Tibial artery (tissue), 4 donors: ENCODE data around the gene MAPKAP1.

Source experiments
- DNase-seq, 2 donors: peaks; one replicate each; pipeline ENCODE4 v3.0.0-alpha.2; 2019
- H3K27ac ChIP-seq, 2 donors: fragments of 200-600 bp; sonication (generic) in 1 of 2; 1 replicate in 1 of 2; 2 replicates in 1 of 2; pipeline ENCODE4 v1.5.1; 2018 to 2019; ENCODE audit warnings: mild to moderate bottlenecking in 1 of 2
- H3K27me3 ChIP-seq, 2 donors: fragments of 200-600 bp; sonication (generic) in 1 of 2; one replicate each; pipeline versions ENCODE4 v1.5.1 to v1.6.0; 2016 to 2019
- H3K36me3 ChIP-seq, 3 donors: fragments of 200-600 bp; sonication (generic) in 2 of 3; one replicate each; pipeline ENCODE4 v1.5.1; 2016 to 2019; ENCODE audit warnings: mild to moderate bottlenecking in 2 of 3
- H3K4me1 ChIP-seq, 4 donors: fragments of 200-600 bp; sonication (generic) in 2 of 4; 1 replicate in 3 of 4; 2 replicates in 1 of 4; pipeline ENCODE4 v1.5.1; 2016 to 2019
- H3K4me3 ChIP-seq, 2 donors: fragments of 200-600 bp; sonication (generic) in 1 of 2; 1 replicate in 1 of 2; 2 replicates in 1 of 2; pipeline ENCODE4 v1.5.1; 2018 to 2019; ENCODE audit warnings: mild to moderate bottlenecking in 2 of 2
- H3K9me3 ChIP-seq, 3 donors: fragments of 200-600 bp; sonication (generic) in 1 of 3; one replicate each; pipeline ENCODE4 v1.5.1; 2016 to 2019
- CTCF ChIP-seq, 2 experiments: fragments of 200-600 bp in 1 of 2; fragments of 450-650 bp in 1 of 2; IDR thresholded peaks; one replicate each; pipeline ENCODE4 v1.5.1; 2017 to 2019; ENCODE audit warnings: antibody characterized with exemption in 2 of 2, mild to moderate bottlenecking in 1 of 2, moderate library complexity in 1 of 2
- intact Hi-C: fragments of 100-400 bp; cut with DNase I; formaldehyde crosslinking; loops from one replicate; pipeline ENCODE4 v1.15.0; 2023; ENCODE audit warnings: low total_unique reads

MAPKAP1 gene

GRCh38 chr9:125427556-125427955, 279.5 kb downstream of the MAPKAP1 start:
- intact Hi-C loops: no loop called here
- Histone ChIP-seq H3K4me1 (no peaks in the 10 kb centered on the region), H3K36me3 (no peaks in the 10 kb centered on the region), H3K27me3 (no peaks in the 10 kb centered on the region), H3K4me3 (no peak overlapping the region), H3K9me3 (no peaks in the 10 kb centered on the region), H3K27ac (no peak overlapping the region)
- TF ChIP-seq CTCF (IDR thresholded peaks at IDR 0.05): no peak
- DNase-seq: no peak

GRCh38 chr9:125426926-125427325, 280.1 kb downstream of the MAPKAP1 start:
- no peaks in the 10 kb centered on the region for H3K27me3 ChIP-seq
- DNase-seq: no peak
- no peaks in the 10 kb centered on the region for H3K9me3 ChIP-seq
- no peaks in the 10 kb centered on the region for H3K4me1 ChIP-seq
- H3K36me3 ChIP-seq: no peaks in the 10 kb centered on the region
- TF ChIP-seq CTCF (IDR thresholded peaks at IDR 0.05): no peak
- no peak overlapping the region for H3K27ac ChIP-seq
- H3K4me3 ChIP-seq: no peak overlapping the region
- intact Hi-C loops: no loop called here

- no peak for DNase-seq
- H3K27ac ChIP-seq: no peak overlapping the region
- H3K27me3 ChIP-seq: no peaks in the 10 kb centered on the region
- H3K9me3 ChIP-seq: no peaks in the 10 kb centered on the region
- intact Hi-C loops: no loop called here
- H3K4me1 ChIP-seq: no peaks in the 10 kb centered on the region
- no peak for TF ChIP-seq CTCF (IDR thresholded peaks at IDR 0.05)
- H3K4me3 ChIP-seq: no peak overlapping the region
- H3K36me3 ChIP-seq: no peaks in the 10 kb centered on the region
Observed at GRCh38 chr9:125425901-125426515, 281.0 kb downstream of the MAPKAP1 start.

- Histone ChIP-seq H3K9me3 (no peaks in the 10 kb centered on the region), H3K27ac (no peak overlapping the region), H3K36me3 (no peaks in the 10 kb centered on the region), H3K27me3 (no peaks in the 10 kb centered on the region), H3K4me1 (no peaks in the 10 kb centered on the region), H3K4me3 (no peak overlapping the region)
- intact Hi-C loops: no loop called here
- no peak for DNase-seq
- TF ChIP-seq CTCF (IDR thresholded peaks at IDR 0.05): no peak
Observed at GRCh38 chr9:125425170-125425897, 281.7 kb downstream of the MAPKAP1 start.

- H3K9me3 ChIP-seq: no peaks in the 10 kb centered on the region
- no peak overlapping the region for H3K27ac ChIP-seq
- no peaks in the 10 kb centered on the region for H3K36me3 ChIP-seq
- TF ChIP-seq CTCF (IDR thresholded peaks at IDR 0.05): no peak
- H3K4me1 ChIP-seq: no peaks in the 10 kb centered on the region
- no peak overlapping the region for H3K4me3 ChIP-seq
- H3K27me3 ChIP-seq: no peaks in the 10 kb centered on the region
- intact Hi-C loops: no loop called here
- DNase-seq: no peak
Observed at GRCh38 chr9:125423964-125424363, 283.0 kb downstream of the MAPKAP1 start.
